Measurements from ENCODE around the gene PCTP. TPM values are rescaled to one million over a fixed set of nuclear protein-coding genes. Genes with fewer than 3 reads are reported as not detected.

The PCTP gene
- total RNA-seq, 1 experiment from 2014 or later, result 7.9 TPM

GRCh38 chr17:55727275-55727674 is 23.6 kb upstream of the PCTP start:
- DNase-seq (ENCODE audit: low read depth), result no peak

- DNase-seq (ENCODE audit: low read depth), result no peak
Measured at GRCh38 chr17:55727920-55728319, 22.9 kb upstream of the PCTP start.

DNA sequence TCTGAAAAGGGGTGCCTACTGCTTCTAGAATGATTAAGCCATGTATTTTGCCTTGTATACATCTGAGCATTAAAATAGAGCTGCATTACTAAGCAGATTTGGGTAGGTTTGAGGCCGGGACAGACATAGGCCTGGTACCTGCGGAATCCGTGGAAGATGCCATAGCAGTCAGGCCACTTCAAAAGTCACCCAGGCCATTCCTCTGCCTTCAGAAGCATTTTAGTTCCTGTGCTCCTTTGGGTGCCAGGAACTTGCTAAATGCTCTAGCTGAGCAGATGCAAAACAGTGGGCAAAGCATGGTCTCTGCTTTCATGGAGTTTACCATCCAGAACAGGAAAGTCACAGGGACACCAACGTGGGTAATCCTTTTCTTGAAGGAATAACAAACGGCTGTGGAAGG is 22.5 kb upstream of the PCTP start:
- no peak for DNase-seq (ENCODE audit: low read depth)

- no peak for DNase-seq (ENCODE audit: low read depth)
Measured at GRCh38 chr17:55728833-55729232, 22.0 kb upstream of the PCTP start.

DNA sequence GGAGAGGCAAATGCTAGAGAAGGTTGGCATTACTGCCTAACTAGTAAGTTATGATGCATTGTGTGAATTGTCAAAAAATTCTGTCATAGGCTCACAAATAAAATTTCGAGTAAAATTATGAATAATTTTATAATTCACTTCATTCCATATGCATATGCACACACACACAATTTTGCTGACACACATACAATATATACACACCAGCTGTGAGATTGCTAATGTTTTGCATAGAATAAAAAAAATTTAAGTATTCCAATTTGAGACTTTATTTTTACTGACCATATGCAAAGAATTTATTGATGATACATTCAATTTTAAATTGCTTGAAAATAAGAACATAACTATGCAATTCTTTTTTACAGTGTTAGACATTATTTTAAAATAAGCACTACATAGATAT is 21.4 kb upstream of the PCTP start:
- no peak for DNase-seq (ENCODE audit: low read depth)

DNA sequence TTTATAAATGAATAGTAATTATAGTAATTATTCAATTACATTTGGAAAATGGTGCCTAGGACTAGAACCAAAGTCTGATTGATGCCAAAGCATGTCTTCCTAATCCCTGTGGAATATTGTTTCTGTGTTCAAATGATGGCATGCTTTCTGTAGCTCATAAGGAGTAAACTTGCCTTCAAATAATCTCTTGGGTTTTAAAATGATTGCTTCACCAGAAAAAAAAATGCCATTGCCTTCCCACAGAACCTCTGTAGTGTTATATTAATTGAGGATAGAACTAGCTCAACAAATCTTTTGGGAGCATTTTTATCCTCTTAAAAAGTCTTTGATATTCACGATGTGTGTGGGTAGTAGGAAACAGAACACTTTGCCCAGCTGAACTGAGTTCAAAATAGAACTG is 20.5 kb upstream of the PCTP start:
- DNase-seq (ENCODE audit: low read depth), result no peak

- DNase-seq (ENCODE audit: low read depth), result no peak
Measured at GRCh38 chr17:55730808-55731207, 20.0 kb upstream of the PCTP start.

DNA sequence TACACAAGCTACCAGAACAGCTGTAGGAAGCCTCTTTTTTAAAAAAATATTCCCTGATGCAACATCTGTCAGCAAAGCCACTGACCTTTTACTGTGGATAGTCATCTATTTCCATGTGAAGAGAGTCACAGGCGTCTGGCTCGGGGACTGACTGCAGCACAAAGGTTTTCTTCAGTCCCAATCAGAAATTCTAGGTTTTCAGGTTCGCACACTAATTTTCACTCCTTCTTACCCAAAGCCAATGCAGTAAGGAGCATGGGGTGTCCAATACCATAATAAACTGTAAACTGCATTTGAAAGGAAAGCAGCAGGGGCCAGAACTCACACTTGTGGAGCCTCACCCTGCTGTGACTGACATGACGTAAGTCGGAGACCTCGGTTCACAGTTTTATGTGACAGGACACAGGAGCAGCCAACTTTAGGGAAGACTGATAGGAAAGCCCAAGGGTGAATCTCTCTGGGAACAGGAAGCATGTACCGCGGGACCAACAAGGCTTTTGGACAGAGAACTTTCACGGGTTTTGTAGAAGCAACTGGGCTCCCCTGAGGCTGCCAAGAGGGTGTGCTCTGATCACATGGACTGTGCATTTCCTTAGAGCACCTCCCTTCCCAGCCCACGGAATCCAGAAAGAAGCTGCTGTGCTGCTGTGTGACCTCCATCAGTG is 19.1 kb upstream of the PCTP start:
- no peak for DNase-seq (ENCODE audit: low read depth)

DNA sequence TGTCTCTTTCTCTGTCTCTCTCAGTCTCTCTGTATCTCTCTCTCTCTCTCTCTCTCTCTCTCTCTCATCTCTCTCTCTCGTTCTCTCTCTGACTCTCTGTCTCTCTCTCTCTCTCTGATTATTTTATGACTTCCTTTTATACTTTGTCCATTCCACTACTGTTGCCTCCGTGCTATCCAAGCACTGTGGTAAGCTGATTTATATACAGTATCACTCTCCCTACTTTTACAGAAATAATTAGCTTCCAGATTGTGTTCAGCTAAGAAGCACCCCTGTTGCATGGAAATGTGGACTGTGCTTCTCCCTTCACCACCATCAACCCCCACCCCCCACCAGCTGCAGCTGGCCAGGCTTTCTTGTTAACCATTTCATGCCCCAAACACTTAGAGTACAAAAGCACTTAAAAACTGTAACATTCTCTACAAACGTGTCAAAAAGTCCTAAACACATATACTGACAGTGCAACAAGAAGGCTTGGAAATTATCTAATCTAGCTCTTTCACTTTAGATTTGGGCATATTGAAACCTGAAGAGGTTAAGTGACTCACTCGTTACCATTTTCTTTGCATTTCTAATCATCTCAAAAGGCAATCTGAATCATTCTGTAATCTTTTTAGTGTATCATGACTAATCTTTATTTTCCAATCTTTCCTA is 16.6 kb upstream of the PCTP start:
- peak; percentile 27 for DNase-seq (ENCODE audit: low read depth)

GRCh38 chr17:55735731-55736405 is 15.0 kb upstream of the PCTP start:
- peak; percentile 28 for DNase-seq (ENCODE audit: low read depth)

- no peak for DNase-seq (ENCODE audit: low read depth)
Measured at GRCh38 chr17:55737976-55738501, 12.8 kb upstream of the PCTP start.

DNA sequence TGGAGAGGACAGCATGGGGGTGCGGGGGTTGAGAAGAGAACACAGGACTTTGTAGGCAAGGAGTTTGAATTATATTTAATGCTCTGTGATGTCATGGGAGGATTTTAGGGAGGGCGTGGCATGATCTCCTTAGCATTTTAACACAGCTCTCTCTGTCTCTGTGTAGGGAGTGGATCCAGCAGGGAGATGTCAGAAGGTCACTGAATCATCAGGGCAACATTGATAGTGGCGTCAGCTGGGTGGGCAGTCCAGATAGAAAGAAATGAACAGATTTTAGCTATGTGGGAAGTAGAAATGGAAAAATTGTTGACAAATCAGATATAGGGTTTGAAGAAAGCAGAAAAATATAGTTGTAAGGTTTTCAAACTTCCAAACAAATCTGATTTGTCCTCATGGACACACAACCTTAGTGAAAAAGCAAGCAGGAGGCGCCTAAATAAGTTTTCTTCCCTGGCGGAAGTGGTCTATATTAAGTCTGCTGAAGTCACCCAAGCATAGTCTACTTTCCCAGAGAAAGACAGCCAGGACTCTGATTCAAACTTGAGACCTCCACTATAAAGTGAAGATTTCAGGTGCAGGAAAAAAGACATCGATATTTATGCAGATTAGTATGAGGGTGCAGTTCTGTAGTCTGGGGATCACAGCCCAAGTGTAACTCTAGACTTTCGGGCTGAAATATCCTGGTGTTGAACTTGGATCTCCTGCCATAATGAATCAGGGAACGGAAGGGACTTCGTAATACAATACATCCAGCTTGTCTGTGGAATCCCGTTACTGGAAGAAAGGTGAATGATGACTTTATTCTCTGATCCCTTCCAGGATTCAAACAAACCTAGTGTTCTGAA is 10.1 kb upstream of the PCTP start:
- DNase-seq (ENCODE audit: low read depth), result no peak

GRCh38 chr17:55741356-55741700 is 9.5 kb upstream of the PCTP start:
- DNase-seq (ENCODE audit: low read depth), result no peak

DNA sequence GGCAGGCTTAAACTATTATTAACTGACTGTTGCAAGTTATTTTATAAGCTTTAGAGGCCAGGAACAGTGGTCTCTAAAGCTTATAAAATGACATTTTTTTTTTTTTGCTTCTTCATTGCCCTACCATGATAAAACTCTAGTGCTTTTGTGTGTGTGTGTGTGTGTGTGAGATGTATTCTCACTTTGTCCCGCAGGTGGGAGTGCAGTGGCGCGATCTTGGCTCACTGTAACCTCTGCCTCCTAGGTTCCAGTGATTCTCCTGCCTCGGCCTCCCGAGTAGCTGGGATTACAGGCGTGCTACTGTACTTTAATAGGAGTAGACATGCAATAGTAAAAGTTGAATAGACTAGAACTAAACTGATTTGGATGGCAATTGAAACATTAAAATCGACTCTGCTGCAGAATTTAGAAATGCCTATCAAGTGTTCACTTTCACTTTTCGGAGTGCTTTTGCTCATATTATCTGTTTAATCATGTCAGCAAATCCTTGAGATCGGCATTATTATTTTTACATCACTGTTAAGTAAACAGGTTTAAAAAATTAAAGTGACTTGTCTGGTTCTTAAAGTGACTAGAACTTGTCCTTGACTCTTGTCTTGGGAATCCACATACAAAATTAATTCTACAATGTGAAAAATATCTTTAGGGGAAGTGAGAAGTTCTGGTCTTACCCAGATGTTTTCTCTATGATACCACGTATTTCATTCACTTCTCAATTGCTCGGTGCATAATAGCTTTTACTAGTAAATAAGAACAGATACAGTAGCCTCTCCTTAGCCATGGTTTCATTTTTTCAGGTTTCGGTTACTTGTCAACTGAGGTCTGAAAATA is 8.4 kb upstream of the PCTP start:
- DNase-seq (ENCODE audit: low read depth), result no peak

DNA sequence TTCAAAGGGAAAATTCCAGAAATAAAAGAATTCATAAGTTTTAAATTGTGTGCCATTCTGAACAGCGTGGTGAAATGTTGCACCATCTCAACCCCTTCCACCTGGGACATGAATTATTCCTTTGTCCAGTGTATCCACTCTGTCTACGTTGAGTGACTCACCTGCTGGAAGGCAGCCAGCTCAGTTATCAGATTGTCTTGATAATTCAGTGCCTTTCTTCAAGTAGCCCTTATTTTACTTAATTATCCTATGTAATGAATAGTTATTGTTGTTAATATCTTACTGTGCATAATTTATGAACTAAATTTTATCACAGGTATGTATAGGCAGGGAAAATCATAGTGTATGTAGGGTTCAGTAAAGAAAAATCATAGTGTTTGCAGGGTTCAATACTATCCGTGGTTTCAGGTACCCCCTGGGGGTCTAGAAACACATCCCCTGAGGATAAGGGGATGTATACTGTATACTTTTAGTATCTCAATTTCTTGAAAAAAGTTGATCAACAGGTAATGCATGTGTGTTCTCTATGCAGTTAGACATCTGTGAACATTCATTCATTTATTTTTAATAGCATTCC is 7.7 kb upstream of the PCTP start:
- peak; percentile 67 for DNase-seq (ENCODE audit: low read depth)

DNA sequence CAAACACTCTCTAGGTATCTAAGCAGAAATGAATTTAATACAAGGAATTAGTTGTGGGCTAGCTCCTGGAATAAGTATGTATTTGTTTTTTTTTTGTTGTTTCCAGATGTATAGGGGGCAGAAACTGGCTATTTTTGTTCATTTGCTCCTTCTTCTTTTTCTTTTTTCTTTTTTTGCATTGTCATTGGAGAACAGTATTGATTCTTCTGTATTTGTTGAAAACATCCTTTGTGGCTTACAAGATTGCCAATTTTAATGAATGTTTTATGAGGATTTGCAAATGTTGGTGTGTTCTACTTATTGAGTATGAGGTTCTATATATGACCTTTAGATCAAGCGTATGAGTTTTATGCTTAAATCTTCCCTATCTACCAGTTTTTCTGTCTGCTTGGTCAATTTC is 5.6 kb upstream of the PCTP start:
- DNase-seq (ENCODE audit: low read depth), result no peak

DNA sequence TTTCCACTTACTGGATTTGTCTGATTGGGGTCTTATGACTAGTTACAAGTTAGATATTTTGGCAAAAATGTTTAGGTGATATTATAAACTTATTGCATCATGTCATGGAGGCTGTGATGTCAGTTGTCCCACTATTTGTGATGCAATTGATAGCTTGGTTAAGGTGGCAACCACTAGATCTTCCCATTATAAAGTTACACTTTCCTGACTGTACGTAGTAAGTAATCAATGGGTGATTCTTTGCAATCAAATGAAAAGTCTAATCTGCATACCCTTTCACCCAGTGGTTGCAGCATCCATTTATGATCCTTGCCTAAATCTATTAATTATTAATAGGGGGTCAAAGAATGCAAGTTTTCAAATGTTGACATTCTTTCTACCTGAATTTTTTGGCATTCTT is 4.4 kb upstream of the PCTP start:
- DNase-seq (ENCODE audit: low read depth), result no peak

GRCh38 chr17:55747209-55747608 is 3.6 kb upstream of the PCTP start:
- no peak for DNase-seq (ENCODE audit: low read depth)

DNA sequence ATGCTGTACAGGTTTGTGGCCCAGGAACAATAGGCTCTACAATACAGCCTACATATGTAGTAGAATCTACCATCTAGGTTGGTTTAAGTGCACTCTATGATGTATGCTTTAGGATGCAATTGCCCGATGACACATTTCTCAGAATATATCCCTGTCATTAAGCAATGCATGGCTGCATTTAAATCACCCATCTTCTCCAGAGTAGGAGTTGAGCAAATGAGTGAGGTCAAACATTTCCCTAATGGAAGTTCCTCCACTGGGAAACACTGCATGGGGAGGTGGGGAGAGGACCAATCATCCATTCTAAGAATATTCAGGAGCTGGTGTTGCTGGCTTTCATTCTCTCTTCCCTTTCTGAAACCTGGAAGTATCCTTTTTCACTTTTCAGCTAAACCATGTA is 2.0 kb upstream of the PCTP start:
- no peak for DNase-seq (ENCODE audit: low read depth)

- no peak for DNase-seq (ENCODE audit: low read depth)
Measured at GRCh38 chr17:55749985-55750384, 866 bp upstream of the PCTP start.

Data from HT1080 (cell line).